Pancreas (tissue), 10 donors: Measurements from ENCODE around the gene FRMD5. TPM values are rescaled to one million over a fixed set of nuclear protein-coding genes. Genes with fewer than 3 reads are reported as not detected.
A peak's percentile ranks its signal among the peaks of the same experiment; 100 is the strongest.

Source experiments
- ATAC-seq, 4 donors: fragments of 200-7000 bp; cut with Tn5 transposase; one replicate each; pipeline versions ENCODE4 v1.8.0 to v1.9.1; 2020; ENCODE audit warnings: mild to moderate bottlenecking in 4 of 4, moderate library complexity in 4 of 4
- DNase-seq, 6 donors: peaks; one replicate each; pipeline ENCODE4 v3.0.0-alpha.2; 2020
- FAIRE-seq: peaks from 2 replicates; lab custom pipeline; 2012; peaks lifted over from hg19 to GRCh38; lab: Jason Lieb, UNC
- H3K27ac ChIP-seq, 4 donors: fragments of 200-600 bp; sonication (generic); 1 replicate in 3 of 4; 2 replicates in 1 of 4; pipeline versions ENCODE4 v1.5.0 to v1.8.0; 2020
- H3K27me3 ChIP-seq, 4 donors: fragments of 200-600 bp; one replicate each; pipeline ENCODE4 v1.8.0; 2021
- H3K36me3 ChIP-seq, 3 donors: fragments of 200-600 bp; sonication (generic) in 1 of 3; one replicate each; pipeline versions ENCODE4 v1.5.0 to v1.8.0; 2020 to 2021
- H3K4me1 ChIP-seq, 3 donors: fragments of 200-600 bp; one replicate each; pipeline ENCODE4 v1.8.0; 2021
- H3K4me3 ChIP-seq, 4 donors: fragments of 200-600 bp; sonication (generic) in 2 of 4; one replicate each; pipeline versions ENCODE4 v1.5.0 to v1.8.0; 2020 to 2021
- H3K9me3 ChIP-seq, 4 donors: fragments of 200-600 bp; one replicate each; pipeline ENCODE4 v1.8.0; 2021
- WGBS, 2 donors: extraction: QIAGEN DNeasy Blood & Tissue Kit; methylation state at CpG; one replicate each; pipeline ENCODE4 v1.1.7; 2013; 5-methylcytosine and 5-hydroxymethylcytosine counted together
- intact Hi-C, 3 donors: fragments of 100-400 bp; cut with DNase I; formaldehyde crosslinking; loops; one replicate each; pipeline versions ENCODE4 v1.11.1 to v1.14.2; 2022
- polyA plus RNA-seq, 2 donors: library from polyadenylated mRNA; stranded (reverse); fragments of 200-250 nt; gene quantifications; one replicate each; pipeline ENCODE4 v1.2.3, GENCODE V29; 2013
- total RNA-seq, 6 donors: library from RNA; stranded (reverse); fragmentation: NEBNext Ultra II Directional in 4 of 6; extraction: Animal tissue kit (Norgen Biotek cat#: 25700) in 4 of 6; gene quantifications; one replicate each; pipeline versions ENCODE4 v1.2.1 to v1.2.4, GENCODE V29; 2021 to 2023
- TF ChIP-seq, protein P1 (sequence below), 4 donors: fragments of 200-600 bp; sonication (generic) in 3 of 4; IDR thresholded peaks; one replicate each; pipeline versions ENCODE4 v1.5.0 to v1.8.0; 2021; ENCODE audit warnings: antibody characterized with exemption in 4 of 4
- donor health status: healthy with polysubstance abuse.
- donor health status: DM: no; HTN: no; CAD: no; lungs with moderate emphysema.
- donor health status: DM: no; HTN: no; CAD: no.
- donor health status: control.
- donor health status: control.
- donor health status: Bipolar disorder and iron deficiency.
- donor health status: DM: yes; HTN: yes; CAD: no.
- donor health status: DM: no; HTN: no; CAD: no.
- donor health status: DM: no; HTN: no; CAD: no.
- donor health status: DM: yes; HTN: yes; CAD: no.

Gene FRMD5
- total and polyA plus RNA-seq, 8 donors, result 0.04 to 1.5 (median 0.35) TPM; not detected in 1

DNA sequence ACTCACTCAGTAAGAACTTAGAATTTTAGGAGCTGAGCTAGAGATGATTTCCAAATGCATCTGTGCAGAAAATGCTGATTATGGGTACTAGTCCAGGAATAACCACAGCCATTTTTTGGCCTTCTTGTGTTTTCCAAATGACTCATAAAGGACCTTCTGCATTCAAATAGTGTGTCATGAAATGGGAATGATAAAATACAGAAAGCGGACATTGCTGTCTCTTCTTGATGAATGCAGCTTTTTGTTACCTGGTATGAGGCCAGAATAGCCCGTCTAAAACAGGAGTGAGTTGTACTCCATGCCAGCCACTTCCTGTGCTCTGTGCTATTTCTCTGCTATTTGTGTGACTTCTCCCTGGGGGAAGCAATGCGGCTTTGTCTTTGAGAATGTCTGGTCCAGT is 20.5 kb upstream of the FRMD5 start:
- DNase-seq (no peak), FAIRE-seq (no peak), ATAC-seq (peak in 1 of 4 donors; percentile 36)
- Histone ChIP-seq H3K36me3 (no peaks in the 10 kb centered on the region), H3K9me3 (no peaks in the 10 kb centered on the region), H3K27me3 (no peaks in the 10 kb centered on the region), H3K4me3 (no peak overlapping the region), H3K27ac (no peak overlapping the region), H3K4me1 (no peaks in the 10 kb centered on the region)
- 58 to 67% methylated on average over 3 of the region's 3 CpGs for WGBS, 2 donors
- intact Hi-C loops, result no loop called here
- TF ChIP-seq, protein P1, sequence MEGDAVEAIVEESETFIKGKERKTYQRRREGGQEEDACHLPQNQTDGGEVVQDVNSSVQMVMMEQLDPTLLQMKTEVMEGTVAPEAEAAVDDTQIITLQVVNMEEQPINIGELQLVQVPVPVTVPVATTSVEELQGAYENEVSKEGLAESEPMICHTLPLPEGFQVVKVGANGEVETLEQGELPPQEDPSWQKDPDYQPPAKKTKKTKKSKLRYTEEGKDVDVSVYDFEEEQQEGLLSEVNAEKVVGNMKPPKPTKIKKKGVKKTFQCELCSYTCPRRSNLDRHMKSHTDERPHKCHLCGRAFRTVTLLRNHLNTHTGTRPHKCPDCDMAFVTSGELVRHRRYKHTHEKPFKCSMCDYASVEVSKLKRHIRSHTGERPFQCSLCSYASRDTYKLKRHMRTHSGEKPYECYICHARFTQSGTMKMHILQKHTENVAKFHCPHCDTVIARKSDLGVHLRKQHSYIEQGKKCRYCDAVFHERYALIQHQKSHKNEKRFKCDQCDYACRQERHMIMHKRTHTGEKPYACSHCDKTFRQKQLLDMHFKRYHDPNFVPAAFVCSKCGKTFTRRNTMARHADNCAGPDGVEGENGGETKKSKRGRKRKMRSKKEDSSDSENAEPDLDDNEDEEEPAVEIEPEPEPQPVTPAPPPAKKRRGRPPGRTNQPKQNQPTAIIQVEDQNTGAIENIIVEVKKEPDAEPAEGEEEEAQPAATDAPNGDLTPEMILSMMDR (IDR thresholded peaks at IDR 0.05), result no peak

DNA sequence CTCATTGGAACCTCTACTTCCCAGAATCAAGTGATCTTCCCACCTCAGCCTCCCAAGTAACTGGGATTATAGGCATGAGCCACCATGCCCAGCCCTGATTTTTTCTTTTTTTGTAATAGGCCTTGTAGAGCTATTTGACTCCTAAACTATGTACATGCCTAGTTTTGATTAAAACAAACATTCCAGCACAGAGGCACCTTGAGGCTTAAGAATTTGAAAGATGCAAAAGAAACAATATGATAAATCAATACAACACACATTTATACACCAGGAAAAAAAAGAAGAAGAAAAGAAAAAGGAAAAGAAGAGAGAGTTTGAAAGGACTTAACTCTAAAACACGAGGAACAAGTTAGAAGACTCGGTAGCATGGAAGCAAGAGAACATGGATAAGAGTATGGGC is 13.9 kb upstream of the FRMD5 start:
- ATAC-seq (no peak), FAIRE-seq (no peak), DNase-seq (no peak)
- no peaks in the 10 kb centered on the region for H3K4me1 ChIP-seq
- intact Hi-C loops, result no loop called here
- H3K36me3 ChIP-seq, result no peaks in the 10 kb centered on the region
- TF ChIP-seq, protein P1 (IDR thresholded peaks at IDR 0.05), result no peak
- WGBS, 2 donors, result 88 to 89% methylated on average over 2 of the region's 2 CpGs
- no peaks in the 10 kb centered on the region for H3K9me3 ChIP-seq
- H3K27me3 ChIP-seq, result no peaks in the 10 kb centered on the region
- no peak overlapping the region for H3K27ac ChIP-seq
- no peak overlapping the region for H3K4me3 ChIP-seq

DNA sequence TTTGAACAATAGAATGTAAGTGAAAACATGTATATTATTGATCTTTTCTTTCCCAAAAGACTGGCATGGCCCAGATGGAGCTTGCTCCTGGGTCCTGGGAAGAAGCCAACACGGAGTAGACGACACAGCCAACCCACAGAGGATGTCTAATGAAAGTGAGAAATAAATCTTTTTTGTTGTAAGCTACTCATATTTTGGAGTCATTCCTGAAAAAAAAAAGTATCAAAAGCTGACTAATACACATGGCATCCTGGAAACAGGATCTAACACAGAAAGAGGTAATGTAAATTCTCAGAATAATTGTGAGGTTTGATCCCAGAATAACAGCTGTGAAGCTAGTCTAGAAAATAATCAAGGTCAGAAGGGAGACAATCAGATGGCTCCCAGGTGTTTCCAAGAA is 12.6 kb upstream of the FRMD5 start:
- TF ChIP-seq, protein P1 (IDR thresholded peaks at IDR 0.05), result no peak
- FAIRE-seq (no peak), DNase-seq (no peak), ATAC-seq (no peak)
- intact Hi-C loops, result no loop called here
- no peak overlapping the region for H3K4me3 ChIP-seq
- 51% methylated on average over 2 of the region's 2 CpGs for WGBS, 2 donors
- no peaks in the 10 kb centered on the region for H3K36me3 ChIP-seq
- H3K4me1 ChIP-seq, result no peaks in the 10 kb centered on the region
- no peaks in the 10 kb centered on the region for H3K9me3 ChIP-seq
- H3K27me3 ChIP-seq, result no peaks in the 10 kb centered on the region
- H3K27ac ChIP-seq, result no peak overlapping the region

DNA sequence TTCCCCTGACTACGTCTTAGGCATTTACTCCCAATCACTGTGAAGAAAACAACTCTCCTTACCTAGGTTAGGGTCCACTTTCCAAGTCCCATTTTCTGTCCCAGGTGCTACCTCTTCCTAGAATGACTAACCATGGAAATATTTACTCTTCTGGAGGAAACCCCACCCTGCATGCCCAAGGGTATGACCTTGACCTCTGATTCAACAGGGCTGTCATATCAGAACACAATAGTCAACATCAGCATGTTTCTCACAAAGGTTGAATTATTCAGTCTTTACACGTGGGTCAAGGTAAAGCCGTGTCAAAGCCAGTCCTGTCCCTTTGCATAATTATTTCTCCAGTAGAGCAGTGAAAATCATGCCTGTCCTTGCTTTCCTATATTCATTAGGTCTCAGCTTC is 4.3 kb upstream of the FRMD5 start:
- intact Hi-C loops, result no loop called here
- H3K27ac ChIP-seq, result no peak overlapping the region
- ATAC-seq, result no peak
- FAIRE-seq, result no peak
- no peaks in the 10 kb centered on the region for H3K36me3 ChIP-seq
- H3K9me3 ChIP-seq, result no peaks in the 10 kb centered on the region
- no peaks in the 10 kb centered on the region for H3K4me1 ChIP-seq
- DNase-seq, result no peak
- no peak overlapping the region for H3K4me3 ChIP-seq
- 51 to 56% methylated on average over 3 of the region's 3 CpGs for WGBS, 2 donors
- TF ChIP-seq, protein P1 (IDR thresholded peaks at IDR 0.05), result no peak
- H3K27me3 ChIP-seq, result no peaks in the 10 kb centered on the region

DNA sequence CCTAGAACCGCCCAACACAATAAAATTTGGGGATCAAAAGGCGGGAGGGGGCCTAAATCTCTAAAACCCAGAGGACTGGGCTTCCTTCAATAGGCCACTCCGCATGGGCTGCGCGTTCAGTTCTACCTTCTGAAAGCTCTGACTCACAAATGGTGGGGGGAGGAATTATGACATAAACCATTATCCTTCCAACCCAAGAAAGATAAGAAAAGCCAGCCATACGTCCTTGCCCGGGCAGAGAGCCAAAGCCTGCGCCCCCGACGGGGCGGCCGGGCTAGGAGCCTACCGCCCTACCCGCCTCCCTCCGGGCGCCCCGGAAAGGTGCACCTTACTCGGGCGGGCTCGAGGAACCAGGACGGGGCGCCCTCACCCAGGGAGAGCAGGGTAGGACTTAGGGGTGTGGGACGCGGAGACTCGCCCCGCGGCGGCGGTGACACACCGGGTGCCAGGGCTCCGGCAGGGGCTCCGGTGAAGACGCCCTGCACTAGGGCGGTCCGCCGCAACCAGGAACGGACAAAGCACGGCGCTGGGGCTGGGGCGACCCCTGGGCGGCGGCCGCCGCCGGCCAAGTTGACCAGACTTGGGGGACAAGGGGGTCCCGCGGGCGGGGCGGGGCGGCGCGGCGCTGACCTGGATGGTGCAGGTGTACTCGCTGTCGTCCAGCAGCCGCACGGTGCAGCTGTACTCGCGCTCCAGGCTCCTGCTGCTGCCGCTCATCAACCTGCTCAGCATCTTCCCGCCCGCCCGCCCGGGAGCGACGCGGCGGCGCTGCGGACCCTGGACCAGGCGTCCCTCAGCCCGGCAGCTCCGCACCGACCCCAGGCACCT is 534 bp downstream of the FRMD5 start:
- Histone ChIP-seq H3K36me3 (no peaks in the 10 kb centered on the region), H3K4me1 (no peaks in the 10 kb centered on the region), H3K27ac (peak overlapping the region in 2 of 4 donors; percentile 33 to 68), H3K27me3 (peaks cover 0 to 30% (median 5%) of the 10 kb centered on the region in 4 donors), H3K9me3 (no peaks in the 10 kb centered on the region), H3K4me3 (peak overlapping the region; percentile 33 to 68 (median 44))
- TF ChIP-seq, protein P1 (IDR thresholded peaks at IDR 0.05), result no peak
- WGBS, 2 donors, result 4% methylated on average over 59 to 74 of the region's 74 CpGs
- peak; percentile 52 to 69 (median 58) for ATAC-seq
- peak; percentile 4 to 82 (median 48) for DNase-seq
- intact Hi-C loops, result no loop called here
- no peak for FAIRE-seq
